A549 (cell line): ENCODE results near the gene OTUD3. TPM values are rescaled to one million over a fixed set of nuclear protein-coding genes. Genes with fewer than 3 reads are reported as not detected.

ENCODE experiments used
- ATAC-seq, 2 experiments: fragments of 200-7000 bp in 1 of 2; fragments of >200 bp in 1 of 2; cut with Nextera tagmentation in 1 of 2; cut with Tn5 transposase in 1 of 2; 3 replicates each; pipeline versions ENCODE4 v1.8.0 to v1.9.1; 2018 to 2020; ENCODE audit warnings: mild to moderate bottlenecking in 1 of 2, moderate library complexity in 1 of 2
- CTCF ChIA-PET: fragments of 300-600 bp; sonication (Branson Sonifier 250); formaldehyde crosslinking; extraction: SDS; loops from one replicate; lab custom pipeline; 2021; ENCODE audit warnings: antibody characterized with exemption, inconsistent platforms; lab: Yijun Ruan, JAX
- POLR2A ChIA-PET: fragments of 350-600 bp; formaldehyde crosslinking; extraction: SDS; loops from one replicate; lab custom pipeline; 2021; ENCODE audit warnings: antibody characterized with exemption, inconsistent platforms; lab: Yijun Ruan, JAX
- DNase-seq, 2 experiments: peaks; one replicate each; pipeline versions ENCODE4 v3.0.0 to v3.0.0-alpha.2; 2011 to 2016; ENCODE audit warnings: low read depth in 1 of 2, low spot score in 1 of 2
- FAIRE-seq: peaks from 2 replicates; lab custom pipeline; 2011; peaks lifted over from hg19 to GRCh38; lab: Jason Lieb, UNC
- H3K27ac ChIP-seq, 2 experiments: fragments of >200 bp; sonication (Bioruptor Twin); formaldehyde crosslinking; 3 replicates each; pipeline ENCODE4 v1.5.1; 2016 to 2017
- H3K4me1 ChIP-seq: fragments of >200 bp; sonication (Bioruptor Twin); formaldehyde crosslinking; 3 replicates; pipeline ENCODE4 v1.6.1; 2016
- H3K4me2 ChIP-seq: fragments of >200 bp; sonication (Bioruptor Twin); formaldehyde crosslinking; 3 replicates; pipeline ENCODE4 v1.6.1; 2016
- H3K4me3 ChIP-seq: fragments of >200 bp; sonication (Bioruptor Twin); formaldehyde crosslinking; 3 replicates; pipeline ENCODE4 v1.5.1; 2016
- H3K9me3 ChIP-seq: fragments of >200 bp; sonication (Bioruptor Twin); formaldehyde crosslinking; 3 replicates; pipeline ENCODE4 v1.6.1; 2016
- BCL3 ChIP-seq: fragments of >200 bp; sonication (Bioruptor Twin); formaldehyde crosslinking; IDR thresholded peaks from 3 replicates; pipeline ENCODE4 v1.6.1; 2016
- CEBPB ChIP-seq, 2 experiments: fragments of >200 bp in 1 of 2; sonication (Bioruptor Twin) in 1 of 2; formaldehyde crosslinking in 1 of 2; IDR thresholded peaks; 2 replicates each; pipeline ENCODE4 v1.6.1; 2012 to 2016
- CHD2 ChIP-seq: fragments of 150-350 bp; IDR thresholded peaks from 2 replicates; pipeline ENCODE4 v1.6.1; 2014; ENCODE audit warnings: low read length; ENCODE audit not compliant: partially characterized antibody
- CTCF ChIP-seq: fragments of >200 bp; sonication (Bioruptor Twin); formaldehyde crosslinking; IDR thresholded peaks from 3 replicates; pipeline ENCODE4 v1.5.1; 2016
- E2F6 ChIP-seq: IDR thresholded peaks from 2 replicates; pipeline ENCODE4 v1.6.1; 2012; ENCODE audit warnings: low read depth, borderline replicate concordance
- EHF ChIP-seq: fragments of 250-450 bp; sonication (Bioruptor Pico); IDR thresholded peaks from 2 replicates; pipeline ENCODE4 v1.5.0; 2020; ENCODE audit warnings: mild to moderate bottlenecking
- EHMT2 ChIP-seq: fragments of 200-600 bp; sonication (generic); IDR thresholded peaks from 2 replicates; pipeline ENCODE4 v1.6.1; 2016; ENCODE audit warnings: antibody characterized with exemption, low read depth, mild to moderate bottlenecking, moderate library complexity
- EP300 ChIP-seq, 2 experiments: fragments of >200 bp; sonication (Bioruptor Twin); formaldehyde crosslinking; IDR thresholded peaks; 2 replicates in 1 of 2; 3 replicates in 1 of 2; pipeline ENCODE4 v1.6.1; 2016 to 2017
- ESRRA ChIP-seq: fragments of 150-350 bp; IDR thresholded peaks from 2 replicates; pipeline ENCODE4 v1.6.1; 2014; ENCODE audit warnings: mild to moderate bottlenecking, low read length, borderline replicate concordance
- FOSL2 ChIP-seq, 2 experiments: fragments of 450-650 bp in 1 of 2; fragments of >200 bp in 1 of 2; sonication (Bioruptor Twin) in 1 of 2; formaldehyde crosslinking; IDR thresholded peaks; 2 replicates each; pipeline versions ENCODE4 v1.5.0 to v1.6.1; 2016 to 2020; ENCODE audit warnings: mild to moderate bottlenecking in 1 of 2, moderate library complexity in 1 of 2
- FOXS1 ChIP-seq: fragments of 250-450 bp; sonication (Bioruptor Pico); IDR thresholded peaks from 2 replicates; pipeline ENCODE4 v1.5.0; 2020; ENCODE audit warnings: mild to moderate bottlenecking, moderate library complexity
- HDAC2 ChIP-seq: fragments of 200-600 bp; sonication (generic); IDR thresholded peaks from 2 replicates; pipeline ENCODE4 v1.6.1; 2016
- HEYL ChIP-seq: fragments of 250-450 bp; sonication (Bioruptor Pico); IDR thresholded peaks from 2 replicates; pipeline ENCODE4 v1.8.0; 2021; ENCODE audit warnings: mild to moderate bottlenecking, moderate library complexity
- HOXA7 ChIP-seq: fragments of 250-450 bp; sonication (Bioruptor Pico); IDR thresholded peaks from 2 replicates; pipeline ENCODE4 v1.5.0; 2020; ENCODE audit warnings: mild to moderate bottlenecking, moderate library complexity
- HOXB5 ChIP-seq: fragments of 250-450 bp; sonication (Bioruptor Pico); IDR thresholded peaks from 2 replicates; pipeline ENCODE4 v1.5.0; 2020; ENCODE audit warnings: mild to moderate bottlenecking, moderate library complexity
- JUN ChIP-seq, 2 experiments: fragments of >200 bp; sonication (Bioruptor Twin); formaldehyde crosslinking; IDR thresholded peaks; 2 replicates in 1 of 2; 3 replicates in 1 of 2; pipeline ENCODE4 v1.6.1; 2016 to 2017
- MAFK ChIP-seq: fragments of 450-650 bp; IDR thresholded peaks from 2 replicates; pipeline ENCODE4 v1.6.1; 2014; ENCODE audit not compliant: partially characterized antibody
- MAZ ChIP-seq: fragments of 150-350 bp; IDR thresholded peaks from 2 replicates; pipeline ENCODE4 v1.6.1; 2014; ENCODE audit warnings: antibody characterized with exemption, low read depth, low read length, borderline replicate concordance
- PHF8 ChIP-seq: fragments of 200-600 bp; sonication (generic); IDR thresholded peaks from 2 replicates; pipeline ENCODE4 v1.6.1; 2016; ENCODE audit warnings: low read depth, mild to moderate bottlenecking, antibody characterized with exemption, moderate library complexity, borderline replicate concordance
- POLR2AphosphoS2 ChIP-seq: conservative IDR thresholded peaks from 2 replicates; pipeline ENCODE4 v1.6.1; 2012; ENCODE audit warnings: low read length, improper control_type of control experiment, inconsistent platforms
- RCOR1 ChIP-seq: fragments of 150-350 bp; IDR thresholded peaks from 2 replicates; pipeline ENCODE4 v1.6.1; 2014; ENCODE audit warnings: antibody characterized with exemption, low read length, low read depth
- SREBF2 ChIP-seq: fragments of 450-650 bp; IDR thresholded peaks from 2 replicates; pipeline ENCODE4 v1.6.1; 2014; ENCODE audit warnings: mild to moderate bottlenecking, moderate library complexity
- WGBS: methylation state at CpG from one replicate; pipeline ENCODE4 v1.1.6; 2017; ENCODE audit errors: missing lambda C conversion rate; 5-methylcytosine and 5-hydroxymethylcytosine counted together
- polyA plus RNA-seq, 4 experiments: library from polyadenylated mRNA; depleted of rRNA in 3 of 4; stranded (reverse); fragments of >200 nt; fragmentation: RNase III in 1 of 4; extraction: RNeasy Plus Mini Kit Qiagen cat#74134 plus additional on column Dnase treatment in 1 of 4; gene quantifications; 2 replicates in 3 of 4; 3 replicates in 1 of 4; pipeline ENCODE4 v1.2.3, GENCODE V29; 2011 to 2017
- TF ChIP-seq, protein P1 (sequence below): fragments of 250-450 bp; sonication (Bioruptor Pico); IDR thresholded peaks from 2 replicates; pipeline ENCODE4 v1.5.0; 2020; ENCODE audit warnings: low read depth, mild to moderate bottlenecking, moderate library complexity
- TF ChIP-seq, protein P2 (sequence below): IDR thresholded peaks from 2 replicates; pipeline ENCODE4 v1.6.1; 2012

Gene OTUD3
- polyA plus RNA-seq, 2 of the 4 experiments (the other 2 are of a cell fraction), result 3.5 to 4.9 TPM

DNA sequence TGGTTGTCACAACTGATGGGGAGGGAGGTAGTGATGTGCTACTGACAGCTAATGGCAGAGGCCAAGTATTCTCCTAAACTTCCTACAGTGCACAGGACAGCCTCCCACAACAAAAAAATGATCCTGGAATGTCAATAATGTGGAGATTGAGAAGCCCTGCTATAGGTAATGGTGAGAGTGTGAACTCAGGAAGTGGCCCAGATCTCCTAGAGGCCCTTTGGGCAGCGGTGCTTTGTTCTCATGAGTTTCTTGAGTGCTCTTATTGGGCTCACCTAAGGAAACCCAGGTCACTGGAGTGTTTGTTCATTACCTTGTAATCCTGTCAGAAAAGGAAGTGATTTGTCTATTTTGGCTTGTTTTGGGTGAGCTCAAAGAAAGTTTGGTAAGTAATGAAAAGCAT lies 5.9 kb downstream of the OTUD3 start:
- Histone ChIP-seq H3K4me3 (no peak overlapping the region), H3K27ac (no peak overlapping the region), H3K4me2 (no peak overlapping the region), H3K9me3 (no peaks in the 10 kb centered on the region), H3K4me1 (peaks cover 16% of the 10 kb centered on the region; the same call in 1 of the 3 replicates)
- FAIRE-seq (no peak), ATAC-seq (no peak), DNase-seq (no peak)
- ChIA-PET CTCF (no interaction called here), POLR2A (no interaction called here)
- no peak for TF ChIP-seq JUN (IDR thresholded peaks at IDR 0.05)
- TF ChIP-seq HOXA7 (CRISPR knock-in tag), result no peak
- no peak for TF ChIP-seq PHF8
- TF ChIP-seq, protein P1, sequence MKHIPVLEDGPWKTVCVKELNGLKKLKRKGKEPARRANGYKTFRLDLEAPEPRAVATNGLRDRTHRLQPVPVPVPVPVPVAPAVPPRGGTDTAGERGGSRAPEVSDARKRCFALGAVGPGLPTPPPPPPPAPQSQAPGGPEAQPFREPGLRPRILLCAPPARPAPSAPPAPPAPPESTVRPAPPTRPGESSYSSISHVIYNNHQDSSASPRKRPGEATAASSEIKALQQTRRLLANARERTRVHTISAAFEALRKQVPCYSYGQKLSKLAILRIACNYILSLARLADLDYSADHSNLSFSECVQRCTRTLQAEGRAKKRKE (CRISPR knock-in tag), result no peak
- TF ChIP-seq POLR2AphosphoS2, result no peak
- no peak for TF ChIP-seq SREBF2
- TF ChIP-seq ESRRA, result no peak
- TF ChIP-seq EHMT2, result no peak
- no peak for TF ChIP-seq EP300 (IDR thresholded peaks at IDR 0.05)
- TF ChIP-seq CTCF, result no peak
- TF ChIP-seq HEYL (CRISPR knock-in tag), result no peak
- TF ChIP-seq EHF (CRISPR knock-in tag), result no peak
- no peak for TF ChIP-seq RCOR1
- no peak for TF ChIP-seq HDAC2
- no peak for TF ChIP-seq FOSL2 (IDR thresholded peaks at IDR 0.05)
- TF ChIP-seq FOSL2 (CRISPR knock-in tag; IDR thresholded peaks at IDR 0.05), result no peak
- TF ChIP-seq E2F6, result no peak
- no peak for TF ChIP-seq MAZ
- TF ChIP-seq CEBPB (IDR thresholded peaks at IDR 0.05), result no peak
- TF ChIP-seq BCL3, result no peak
- WGBS, result 100% methylated on average over 1 of the region's 1 CpG

DNA sequence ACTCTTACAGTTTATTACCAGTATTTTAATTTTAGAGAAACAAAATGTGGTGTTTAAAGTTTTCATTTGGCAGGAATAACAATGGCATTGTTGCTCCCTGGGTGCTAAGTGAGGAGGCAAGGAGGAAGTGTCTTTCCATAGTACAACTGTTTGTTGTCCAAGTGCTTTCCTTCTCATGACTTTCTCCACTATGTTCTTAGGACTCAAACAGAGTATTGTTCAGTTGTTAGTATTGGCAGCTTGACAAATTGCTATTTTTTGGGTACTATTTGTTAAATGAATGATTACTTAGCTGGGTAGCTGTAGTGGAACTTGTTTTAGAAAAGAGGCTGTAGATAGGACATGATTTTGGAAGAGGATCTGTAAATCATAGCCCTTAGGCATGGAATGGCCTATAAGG lies 7.5 kb downstream of the OTUD3 start:
- Histone ChIP-seq H3K4me1 (peaks cover 19% of the 10 kb centered on the region; the same call in 2 of the 3 replicates), H3K4me3 (no peak overlapping the region), H3K27ac (no peak overlapping the region), H3K4me2 (no peak overlapping the region), H3K9me3 (no peaks in the 10 kb centered on the region)
- ATAC-seq (no peak), DNase-seq (no peak), FAIRE-seq (no peak)
- no peak for TF ChIP-seq HOXB5
- TF ChIP-seq MAFK, result no peak
- TF ChIP-seq EP300 (IDR thresholded peaks at IDR 0.05), result no peak
- TF ChIP-seq, protein P2, sequence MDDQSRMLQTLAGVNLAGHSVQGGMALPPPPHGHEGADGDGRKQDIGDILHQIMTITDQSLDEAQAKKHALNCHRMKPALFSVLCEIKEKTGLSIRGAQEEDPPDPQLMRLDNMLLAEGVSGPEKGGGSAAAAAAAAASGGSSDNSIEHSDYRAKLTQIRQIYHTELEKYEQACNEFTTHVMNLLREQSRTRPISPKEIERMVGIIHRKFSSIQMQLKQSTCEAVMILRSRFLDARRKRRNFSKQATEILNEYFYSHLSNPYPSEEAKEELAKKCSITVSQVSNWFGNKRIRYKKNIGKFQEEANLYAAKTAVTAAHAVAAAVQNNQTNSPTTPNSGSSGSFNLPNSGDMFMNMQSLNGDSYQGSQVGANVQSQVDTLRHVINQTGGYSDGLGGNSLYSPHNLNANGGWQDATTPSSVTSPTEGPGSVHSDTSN, result no peak
- no peak for TF ChIP-seq FOXS1 (CRISPR knock-in tag)
- TF ChIP-seq, protein P1 (CRISPR knock-in tag), result no peak
- TF ChIP-seq CHD2, result no peak
- no peak for TF ChIP-seq RCOR1
- ChIA-PET POLR2A (no interaction called here), CTCF (interaction anchor here (1.6 kb wide), 1 partner anchor 28 kb away, joined by 6 read pairs; no protein-coding TSS in a partner anchor)
